Activated naive CD4-positive, alpha-beta T cell treated with anti-CD3 and anti-CD28 coated beads, Interleukin-2, amount 10 ng/mL, durations not matched to agents 7 days and 5 days (primary cell): ENCODE data around the gene DHFR.
"Not testable (repeated sequence)": the region's sequence is repeated elsewhere in the genome, so short reads cannot be mapped to it uniquely, and the experiment has no call there.

Source experiments
- CTCF ChIA-PET: fragments of 350-600 bp; sonication (Branson Sonifier 250); formaldehyde crosslinking; loops from one replicate; lab custom pipeline; 2021; ENCODE audit warnings: antibody characterized with exemption; lab: Charles Lee
- DNase-seq: peaks from one replicate; pipeline ENCODE4 v3.0.0-alpha.2; 2020
- H3K27ac Mint-ChIP-seq: one replicate; pipeline ENCODE4 v1.8.0; 2021; ENCODE audit warnings: mild to moderate bottlenecking, moderate library complexity, mixed read lengths
- H3K27me3 Mint-ChIP-seq: one replicate; pipeline ENCODE4 v1.8.0; 2021; ENCODE audit warnings: mild to moderate bottlenecking, mixed read lengths
- H3K36me3 Mint-ChIP-seq: one replicate; pipeline ENCODE4 v1.8.0; 2021; ENCODE audit warnings: mixed read lengths
- H3K4me1 Mint-ChIP-seq: one replicate; pipeline ENCODE4 v1.8.0; 2021; ENCODE audit warnings: mixed read lengths
- H3K4me3 Mint-ChIP-seq: one replicate; pipeline ENCODE4 v1.8.0; 2021; ENCODE audit warnings: mild to moderate bottlenecking, moderate library complexity, mixed read lengths
- H3K9me3 Mint-ChIP-seq: one replicate; pipeline ENCODE4 v1.8.0; 2021; ENCODE audit warnings: mixed read lengths

DHFR gene

DNA sequence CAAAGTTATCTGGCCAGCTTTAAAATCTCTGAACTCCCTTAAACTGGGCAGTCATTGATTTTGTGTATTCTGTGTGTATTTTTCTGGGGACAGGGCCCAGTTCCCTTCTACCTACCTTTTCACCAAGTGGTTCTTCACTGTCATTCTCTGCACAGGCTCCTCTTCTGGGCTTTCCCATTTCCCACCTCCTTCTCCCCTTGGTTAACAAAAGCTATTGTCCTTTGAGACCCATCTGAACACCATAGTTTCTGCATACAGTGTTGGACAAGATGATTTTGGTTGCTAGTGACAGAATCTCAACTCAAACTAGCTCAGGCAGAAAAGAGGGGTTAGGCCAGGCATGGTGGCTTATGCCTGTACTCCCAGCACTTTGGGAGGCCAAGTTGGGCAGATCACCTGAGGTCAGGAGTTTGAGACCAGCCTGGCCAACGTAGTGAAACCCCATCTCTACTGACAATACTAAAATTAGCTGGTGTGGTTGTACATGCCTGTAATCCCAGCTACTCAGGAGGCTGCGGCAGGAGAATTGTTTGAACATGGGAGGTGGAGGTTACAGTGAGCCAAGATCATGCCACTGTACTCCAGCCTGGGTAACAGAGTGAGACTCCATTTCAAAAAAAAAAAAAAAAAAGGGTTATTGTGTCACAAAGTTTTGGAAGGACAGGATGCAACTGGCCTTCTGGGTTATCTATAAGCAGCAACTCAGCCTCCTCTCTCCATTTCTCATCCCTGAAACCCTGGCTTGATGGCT lies 53.7 kb downstream of the DHFR start:
- Mint-ChIP-seq H3K9me3 (no peaks in the 10 kb centered on the region), H3K27me3 (no peaks in the 10 kb centered on the region), H3K4me3 (no peak overlapping the region), H3K36me3 (no peaks in the 10 kb centered on the region), H3K4me1 (no peaks in the 10 kb centered on the region), H3K27ac (no peak overlapping the region)
- CTCF ChIA-PET = no interaction called here
- peak; percentile 25 for DNase-seq

DNA sequence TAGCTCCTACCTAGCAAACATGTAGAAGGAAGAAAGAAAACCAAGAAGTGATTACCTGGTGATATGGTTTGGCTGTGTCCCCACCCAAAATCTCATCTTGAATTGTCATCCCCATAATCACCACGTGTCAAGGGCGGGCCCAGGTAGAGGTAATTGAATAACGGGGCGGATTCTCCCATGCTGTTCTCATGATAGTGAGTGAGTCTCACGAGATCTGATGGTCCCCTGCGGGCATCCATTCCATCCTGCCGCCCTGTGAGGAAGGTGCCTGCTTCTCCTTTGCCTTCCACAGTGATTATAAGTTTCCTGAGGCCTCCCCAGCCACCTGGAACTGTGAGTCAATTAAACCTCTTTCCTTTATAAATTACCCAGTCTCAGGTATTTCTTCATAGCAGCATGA lies 57.3 kb downstream of the DHFR start:
- Mint-ChIP-seq H3K36me3 (no peaks in the 10 kb centered on the region), H3K9me3 (no peaks in the 10 kb centered on the region), H3K27ac (no peak overlapping the region), H3K27me3 (peaks cover 10% of the 10 kb centered on the region), H3K4me1 (no peaks in the 10 kb centered on the region), H3K4me3 (no peak overlapping the region)
- no peak for DNase-seq
- CTCF ChIA-PET = no interaction called here

DNA sequence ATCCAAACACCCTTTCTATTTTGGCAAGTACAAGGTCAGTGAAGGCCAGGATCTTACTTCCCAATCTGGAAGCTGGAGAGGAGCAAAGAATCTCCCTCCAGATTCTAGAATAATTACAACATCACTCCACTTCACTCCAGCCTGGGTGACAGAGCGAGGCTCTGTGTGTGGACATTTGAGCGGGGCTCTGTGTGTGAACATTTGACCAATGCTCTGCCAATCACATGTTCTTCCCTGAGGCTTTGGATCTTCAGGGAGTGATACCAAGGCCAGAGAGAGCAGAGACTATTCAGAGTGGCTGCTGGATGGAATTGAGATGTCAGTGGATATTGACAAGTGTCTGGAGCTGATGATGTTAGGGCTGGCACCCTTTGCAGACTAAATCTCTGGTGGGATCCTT lies 60.0 kb downstream of the DHFR start:
- Mint-ChIP-seq H3K4me3 (no peak overlapping the region), H3K4me1 (no peaks in the 10 kb centered on the region), H3K27ac (no peak overlapping the region), H3K27me3 (peaks cover 17% of the 10 kb centered on the region), H3K36me3 (no peaks in the 10 kb centered on the region), H3K9me3 (no peaks in the 10 kb centered on the region)
- DNase-seq = no peak
- CTCF ChIA-PET = no interaction called here

DNA sequence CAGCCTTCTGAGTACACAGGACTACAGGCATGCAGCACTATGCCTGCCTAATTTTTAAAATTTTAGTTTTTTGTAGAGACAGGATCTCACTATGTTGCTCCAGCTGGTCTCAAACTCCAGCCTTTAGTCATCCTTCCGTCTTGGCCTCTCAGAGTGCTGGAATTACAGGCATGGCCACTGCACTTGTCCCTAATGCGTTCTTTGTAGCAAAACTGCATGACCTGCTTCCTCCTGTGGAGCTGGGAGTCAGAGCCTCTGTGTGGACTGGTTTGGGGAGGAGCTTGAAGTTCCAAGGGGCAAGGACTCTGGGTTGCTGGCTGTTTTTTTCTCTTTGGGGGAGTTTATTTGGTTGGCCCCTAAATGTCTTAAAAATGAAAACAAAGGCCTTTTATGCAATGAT lies 62.0 kb downstream of the DHFR start:
- Mint-ChIP-seq H3K27ac (no peak overlapping the region), H3K27me3 (peaks cover 17% of the 10 kb centered on the region), H3K9me3 (no peaks in the 10 kb centered on the region), H3K36me3 (no peaks in the 10 kb centered on the region), H3K4me3 (no peak overlapping the region), H3K4me1 (no peaks in the 10 kb centered on the region)
- no peak for DNase-seq
- CTCF ChIA-PET = no interaction called here

DNA sequence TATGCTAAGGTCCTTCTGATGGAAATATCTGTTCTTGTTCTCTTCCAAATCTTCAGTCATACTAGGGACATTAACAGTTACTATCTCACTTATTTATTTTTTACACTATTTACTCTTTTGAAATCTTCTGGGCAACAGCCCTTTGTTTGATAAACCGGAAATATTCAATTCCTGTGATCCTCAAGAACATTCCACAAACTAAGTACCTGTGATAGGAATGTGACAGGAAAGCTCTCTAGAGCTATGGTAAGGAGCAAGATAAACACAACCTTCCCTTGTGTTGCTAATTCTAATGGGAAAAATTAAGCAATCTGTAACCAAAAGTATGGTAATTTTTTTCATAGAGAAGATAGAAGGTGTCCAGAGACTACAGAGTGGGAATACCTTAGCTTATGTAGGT lies 62.7 kb downstream of the DHFR start:
- Mint-ChIP-seq H3K9me3 (no peaks in the 10 kb centered on the region), H3K27ac (no peak overlapping the region), H3K4me1 (no peaks in the 10 kb centered on the region), H3K36me3 (no peaks in the 10 kb centered on the region), H3K27me3 (peaks cover 17% of the 10 kb centered on the region), H3K4me3 (no peak overlapping the region)
- DNase-seq = no peak
- CTCF ChIA-PET = no interaction called here

DNA sequence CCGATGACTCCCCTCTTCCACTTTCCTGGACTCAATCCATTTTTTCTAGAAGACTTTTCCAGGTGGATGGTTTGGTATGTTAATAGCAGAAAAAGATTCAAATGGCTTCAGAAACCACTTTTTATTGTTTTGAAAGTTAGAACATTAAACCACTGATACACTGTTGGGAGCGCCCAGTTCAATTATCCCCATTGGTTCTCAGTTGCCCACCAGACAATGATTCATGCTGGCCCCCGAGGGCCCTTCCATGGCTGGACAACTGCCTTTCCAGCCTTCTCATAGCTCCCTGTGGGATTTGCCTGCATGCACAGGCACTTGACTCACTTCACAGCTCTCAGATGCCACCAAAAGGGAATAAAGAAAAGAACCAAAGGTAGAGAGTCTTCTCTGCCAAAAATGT lies 63.4 kb downstream of the DHFR start:
- DNase-seq = no peak
- Mint-ChIP-seq H3K36me3 (no peaks in the 10 kb centered on the region), H3K9me3 (no peaks in the 10 kb centered on the region), H3K27ac (no peak overlapping the region), H3K27me3 (peaks cover 17% of the 10 kb centered on the region), H3K4me3 (no peak overlapping the region), H3K4me1 (no peaks in the 10 kb centered on the region)
- CTCF ChIA-PET = no interaction called here

DNA sequence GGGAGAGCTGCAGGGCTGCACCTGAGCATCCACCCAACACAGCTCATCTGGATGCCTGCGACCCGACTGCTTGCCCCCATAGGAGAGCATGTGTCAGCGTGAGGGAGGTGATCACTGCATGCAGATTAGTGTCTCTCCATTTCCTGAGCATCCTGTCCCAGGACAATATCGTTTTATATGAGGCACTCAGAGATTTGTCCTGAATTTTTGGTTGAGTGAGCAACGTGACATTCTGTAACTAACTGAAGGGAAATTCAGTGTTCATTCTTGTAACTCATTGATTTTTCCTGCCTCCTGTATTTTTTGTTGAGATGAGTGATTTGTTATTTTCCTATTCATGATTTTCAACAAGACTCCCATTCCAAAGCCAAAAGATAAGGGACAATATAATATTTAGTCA lies 64.0 kb downstream of the DHFR start:
- Mint-ChIP-seq H3K4me3 (no peak overlapping the region), H3K9me3 (no peaks in the 10 kb centered on the region)
- CTCF ChIA-PET = no interaction called here

DNA sequence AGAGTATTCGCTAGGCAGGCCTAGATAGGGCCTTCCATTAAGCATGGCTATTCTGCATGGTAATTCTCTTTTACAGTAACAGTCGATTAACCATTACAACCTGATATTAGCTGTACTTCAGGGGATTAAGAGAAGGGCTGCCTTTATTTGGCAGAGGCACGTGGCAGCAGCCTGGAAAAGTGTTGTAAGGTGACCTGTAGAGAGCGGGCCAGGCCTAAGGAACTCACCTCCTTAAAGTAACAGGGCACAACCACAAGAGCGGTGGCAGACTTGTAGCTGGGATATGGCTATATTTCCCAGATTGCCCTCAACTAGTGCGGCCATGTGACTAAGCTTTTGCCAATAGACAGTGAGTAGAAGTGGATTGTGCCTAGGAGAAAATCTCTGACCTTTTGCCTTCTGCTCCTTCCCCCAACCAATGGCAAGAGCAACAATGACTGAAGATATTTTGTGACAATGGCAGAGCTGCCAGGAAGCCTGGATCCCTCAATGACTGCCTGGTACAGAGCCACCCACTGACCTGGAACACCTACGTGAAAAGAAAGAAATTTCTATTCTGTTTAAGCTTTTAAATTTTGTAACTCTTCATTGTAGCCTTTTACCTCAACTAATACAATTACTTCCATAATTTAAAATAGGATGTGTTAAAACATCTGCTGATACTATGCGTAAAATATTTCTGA lies 65.8 kb downstream of the DHFR start:
- no peak for DNase-seq
- Mint-ChIP-seq H3K9me3 (no peaks in the 10 kb centered on the region), H3K36me3 (no peaks in the 10 kb centered on the region), H3K4me1 (no peaks in the 10 kb centered on the region), H3K27me3 (peaks cover 14% of the 10 kb centered on the region), H3K4me3 (no peak overlapping the region), H3K27ac (no peak overlapping the region)
- CTCF ChIA-PET = interaction anchor here (0.5 kb wide), 1 partner anchor 537 kb away, joined by 3 read pairs; no protein-coding TSS in a partner anchor

More for the DNA sequence above, 64.0 kb downstream of the DHFR start:
- Mint-ChIP-seq H3K27me3 (peaks cover 17% of the 10 kb centered on the region), H3K27ac (no peak overlapping the region), H3K36me3 (no peaks in the 10 kb centered on the region), H3K4me1 (no peaks in the 10 kb centered on the region)
- no peak for DNase-seq

DNA sequence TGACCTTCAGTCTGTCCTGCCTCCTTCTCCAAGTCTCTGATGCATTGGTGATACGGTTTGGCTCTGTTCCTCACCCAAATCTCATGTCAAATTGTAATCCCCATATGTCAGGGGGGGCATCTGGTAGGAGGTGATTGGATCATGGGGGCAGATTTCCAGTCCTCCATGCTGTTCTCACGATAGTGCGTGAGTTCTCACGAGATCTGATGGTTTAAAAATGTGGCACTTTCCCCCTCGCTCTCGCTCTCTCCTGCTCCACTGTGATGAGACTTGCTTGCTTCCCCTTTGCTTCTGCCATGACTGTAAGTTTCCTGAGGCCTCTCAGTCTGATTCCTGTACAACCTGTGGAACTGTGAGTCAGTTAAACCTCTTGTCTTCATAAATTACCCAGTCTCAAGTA lies 70.0 kb downstream of the DHFR start:
- Mint-ChIP-seq H3K27me3 (peaks cover 3% of the 10 kb centered on the region), H3K36me3 (no peaks in the 10 kb centered on the region), H3K4me3 (no peak overlapping the region), H3K27ac (no peak overlapping the region), H3K9me3 (no peaks in the 10 kb centered on the region), H3K4me1 (no peaks in the 10 kb centered on the region)
- CTCF ChIA-PET = no interaction called here
- DNase-seq = no peak

DNA sequence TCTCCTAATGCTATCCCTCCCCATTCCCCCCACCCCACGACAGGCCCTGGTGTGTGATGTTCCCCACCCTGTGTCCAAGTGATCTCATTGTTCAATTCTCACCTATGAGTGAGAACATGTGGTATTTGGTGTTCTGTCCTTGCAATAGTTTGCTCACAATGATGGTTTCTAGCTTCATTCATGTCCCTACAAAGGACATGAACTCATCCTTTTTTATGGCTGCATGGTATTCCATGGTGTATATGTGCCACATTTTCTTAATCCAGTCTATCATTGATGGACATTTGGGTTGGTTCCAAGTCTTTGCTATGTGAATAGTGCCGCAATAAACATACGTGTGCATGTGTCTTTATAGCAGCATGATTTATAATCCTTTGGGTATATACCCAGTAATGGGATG lies 74.5 kb downstream of the DHFR start:
- H3K4me3 Mint-ChIP-seq, CTCF ChIA-PET: not testable (repeated sequence)
- H3K27me3 Mint-ChIP-seq = peaks cover 31% of the 10 kb centered on the region

DNA sequence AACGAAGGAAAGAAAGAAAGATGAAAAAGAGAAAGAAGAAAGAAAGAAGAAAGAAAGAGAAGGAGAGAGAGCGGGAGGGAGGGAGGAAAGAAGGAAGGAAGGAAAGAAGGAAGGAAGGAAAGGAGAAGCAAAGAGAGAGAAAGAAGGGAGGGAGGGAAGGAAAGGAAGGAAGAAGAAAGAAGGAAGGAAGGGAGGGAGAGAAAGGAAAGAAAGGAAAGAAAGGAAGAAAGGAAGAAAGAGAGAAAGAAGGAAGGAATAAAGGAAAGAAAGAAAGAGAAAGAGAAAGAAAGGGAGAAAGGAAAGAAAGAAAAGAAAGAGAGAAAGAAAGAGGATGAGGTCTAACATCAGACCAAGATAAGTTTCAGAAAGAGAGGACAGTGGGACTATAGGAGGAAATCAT lies 75.7 kb downstream of the DHFR start:
- Mint-ChIP-seq H3K27ac (no peak overlapping the region), H3K9me3 (no peaks in the 10 kb centered on the region), H3K4me1 (no peaks in the 10 kb centered on the region), H3K36me3 (no peaks in the 10 kb centered on the region), H3K27me3 (peaks cover 30% of the 10 kb centered on the region), H3K4me3 (no peak overlapping the region)
- no peak for DNase-seq
- CTCF ChIA-PET = no interaction called here

More for the DNA sequence above, 74.5 kb downstream of the DHFR start:
- H3K9me3 Mint-ChIP-seq, DNase-seq, H3K36me3 Mint-ChIP-seq, H3K4me1 Mint-ChIP-seq, H3K27ac Mint-ChIP-seq: not testable (repeated sequence)

DNA sequence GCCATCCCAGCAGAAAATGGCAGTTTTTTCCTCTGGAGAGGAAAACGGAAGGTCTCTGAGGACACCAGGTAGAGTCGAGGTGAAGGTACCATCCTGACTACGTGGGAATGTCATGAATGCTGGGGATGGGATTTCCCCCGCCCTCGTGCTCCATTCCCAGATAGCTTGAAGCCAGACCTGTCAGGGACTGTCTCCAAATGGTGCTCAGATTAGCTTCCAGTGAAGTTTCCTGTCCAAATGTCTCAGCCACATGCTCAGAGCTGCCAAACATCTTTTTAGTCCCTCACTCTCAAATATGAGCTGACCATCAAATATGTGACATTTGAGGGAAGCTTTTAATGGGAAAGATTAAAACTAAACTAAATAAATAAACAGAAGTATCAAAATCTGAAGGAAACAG lies 77.1 kb downstream of the DHFR start:
- no peaks in the 10 kb centered on the region for H3K36me3 Mint-ChIP-seq
- DNase-seq = no peak
- H3K9me3 Mint-ChIP-seq = no peaks in the 10 kb centered on the region
- no peak overlapping the region for H3K4me3 Mint-ChIP-seq
- no peaks in the 10 kb centered on the region for H3K4me1 Mint-ChIP-seq
- CTCF ChIA-PET = interaction anchor here (0.6 to 1.5 kb wide), 2 partner anchors 10 to 549 kb away, joined by 3 read pairs; no protein-coding TSS in a partner anchor
- peaks cover 44% of the 10 kb centered on the region for H3K27me3 Mint-ChIP-seq
- H3K27ac Mint-ChIP-seq = no peak overlapping the region

DNA sequence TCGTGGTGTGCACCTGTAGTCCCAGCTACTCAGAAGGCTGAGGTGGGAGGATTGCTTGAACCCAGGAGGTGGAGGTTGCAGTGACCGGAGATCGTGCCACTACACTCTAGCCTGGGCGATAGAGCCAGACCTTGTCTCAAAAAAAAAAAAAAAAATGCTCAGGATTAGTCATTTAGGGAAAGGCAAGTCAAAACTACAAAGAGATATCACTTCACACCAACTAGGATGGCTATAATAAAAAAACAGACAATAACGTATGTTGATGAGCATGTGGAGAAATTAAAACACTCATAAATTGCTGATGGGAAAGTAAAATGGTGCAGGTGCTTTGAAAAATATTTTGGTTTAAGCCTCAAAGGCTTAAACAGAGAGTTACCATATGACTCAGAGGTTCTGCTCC lies 78.4 kb downstream of the DHFR start:
- Mint-ChIP-seq H3K9me3 (no peaks in the 10 kb centered on the region), H3K4me1 (no peaks in the 10 kb centered on the region), H3K27me3 (peaks cover 54% of the 10 kb centered on the region), H3K27ac (no peak overlapping the region), H3K36me3 (no peaks in the 10 kb centered on the region), H3K4me3 (no peak overlapping the region)
- no peak for DNase-seq
- CTCF ChIA-PET = interaction anchor here (0.6 kb wide), 1 partner anchor 161 kb away, joined by 3 read pairs; no protein-coding TSS in a partner anchor
